HG03066 (cell line): Measurements from ENCODE around the gene DSG1.
"Not testable (repeated sequence)": the region's sequence is repeated elsewhere in the genome, so short reads cannot be mapped to it uniquely, and the experiment has no call there.

Experiments used
- ATAC-seq: cut with Tn5 transposase; IDR thresholded peaks from one replicate; pipeline ENCODE4 v1.9.1; 2021; ENCODE audit warnings: low read depth; ENCODE audit not compliant: unreplicated experiment

Gene DSG1

DNA sequence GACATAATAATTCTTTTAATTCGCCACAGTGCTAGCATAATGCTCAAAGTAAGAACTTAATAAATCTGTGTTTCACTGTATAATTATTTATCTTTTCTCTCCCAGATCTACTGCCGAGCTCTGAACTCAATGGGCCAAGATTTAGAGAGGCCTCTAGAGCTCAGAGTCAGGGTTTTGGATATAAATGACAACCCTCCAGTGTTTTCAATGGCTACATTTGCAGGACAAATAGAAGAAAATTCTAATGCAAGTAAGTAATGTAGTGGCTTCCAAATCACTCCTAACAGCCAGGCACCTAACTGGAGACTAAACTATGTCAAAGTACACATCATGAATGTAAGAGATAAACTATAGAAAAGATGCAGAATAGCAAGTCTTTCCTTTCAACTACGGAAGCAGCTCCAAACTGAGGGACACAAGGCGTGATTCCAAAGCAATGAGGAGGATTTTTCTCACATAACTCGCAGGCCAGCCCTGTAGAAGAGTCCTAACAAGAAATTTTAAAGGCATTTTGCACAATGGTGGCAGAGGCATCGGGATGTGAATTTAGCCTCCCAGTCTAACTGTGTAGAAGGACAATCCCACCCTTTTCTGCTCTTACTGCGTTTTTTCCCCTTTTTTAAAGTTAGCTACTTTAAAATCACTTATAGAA, 12.0 kb downstream of the DSG1 start:
- ATAC-seq = no peak

DNA sequence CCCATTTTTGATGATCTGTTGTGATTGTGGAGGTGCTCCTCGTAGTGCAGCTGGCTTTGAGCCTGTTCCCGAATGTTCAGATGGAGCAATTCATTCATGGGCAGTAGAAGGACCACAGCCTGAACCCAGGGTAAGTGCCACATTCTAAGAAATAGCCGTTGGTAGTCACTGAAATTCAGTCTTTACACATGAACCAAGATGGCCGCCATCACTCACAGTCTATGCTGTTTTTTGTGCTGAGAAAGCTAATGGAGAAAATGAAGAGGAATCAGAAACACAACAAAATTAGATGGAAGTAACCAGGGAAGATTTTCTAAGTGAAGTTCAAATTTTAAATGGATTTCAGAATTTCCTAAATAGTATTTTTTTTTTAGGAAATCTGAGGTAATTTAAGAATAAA, 25.5 kb downstream of the DSG1 start:
- ATAC-seq = no peak

DNA sequence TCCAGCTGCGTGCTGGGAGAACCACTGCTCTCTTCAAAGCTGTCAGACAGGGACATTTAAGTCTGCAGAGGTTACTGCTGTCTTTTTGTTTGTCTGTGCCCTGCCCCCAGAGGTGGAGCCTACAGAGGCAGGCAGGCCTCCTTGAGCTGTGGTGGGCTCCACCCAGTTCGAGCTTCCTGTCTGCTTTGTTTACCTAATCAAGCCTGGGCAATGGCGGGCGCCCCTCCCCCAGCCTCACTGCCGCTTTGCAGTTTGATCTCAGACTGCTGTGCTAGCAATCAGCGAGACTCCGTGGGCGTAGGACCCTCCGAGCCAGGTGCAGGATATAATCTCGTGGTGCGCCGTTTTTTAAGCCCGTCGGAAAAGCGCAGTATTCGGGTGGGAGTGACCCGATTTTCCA, 35.4 kb downstream of the DSG1 start:
- ATAC-seq = not testable (repeated sequence)

DNA sequence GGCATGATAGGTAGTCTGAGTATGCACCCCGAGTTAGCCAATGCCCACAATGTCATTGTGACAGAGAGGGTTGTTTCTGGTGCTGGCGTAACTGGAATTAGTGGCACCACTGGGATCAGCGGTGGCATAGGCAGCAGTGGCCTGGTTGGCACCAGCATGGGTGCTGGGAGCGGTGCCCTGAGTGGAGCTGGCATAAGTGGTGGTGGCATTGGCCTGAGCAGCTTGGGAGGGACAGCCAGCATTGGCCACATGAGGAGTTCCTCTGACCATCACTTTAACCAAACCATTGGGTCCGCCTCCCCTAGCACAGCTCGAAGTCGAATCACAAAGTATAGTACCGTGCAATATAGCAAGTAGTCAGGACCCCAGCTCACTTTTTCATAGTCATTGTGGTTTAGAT, 37.0 kb downstream of the DSG1 start:
- ATAC-seq = no peak

GRCh38 chr18:31356025-31356424, 38.1 kb downstream of the DSG1 start:
- no peak for ATAC-seq

- no peak for ATAC-seq
These were observed 46.2 kb downstream of the DSG1 start for GRCh38 chr18:31364190-31364589.

DNA sequence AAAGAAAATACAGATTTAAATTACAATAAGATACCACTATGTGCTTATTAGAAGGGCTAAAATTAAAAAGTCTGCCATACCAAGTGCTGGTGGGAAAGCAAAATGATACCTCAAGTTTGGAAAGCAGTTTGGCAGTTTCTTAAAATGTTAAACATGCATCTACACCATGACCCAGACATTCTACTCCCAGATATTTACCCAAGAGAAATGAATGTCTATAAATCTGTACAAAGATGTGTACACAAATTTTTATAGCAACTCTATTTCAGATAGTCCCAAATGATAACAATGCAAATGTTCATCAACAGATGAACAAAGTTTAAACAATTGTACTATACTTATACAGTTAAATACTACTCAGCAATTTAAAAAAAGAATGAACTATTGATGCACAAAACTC, 51.5 kb downstream of the DSG1 start:
- ATAC-seq = no peak

DNA sequence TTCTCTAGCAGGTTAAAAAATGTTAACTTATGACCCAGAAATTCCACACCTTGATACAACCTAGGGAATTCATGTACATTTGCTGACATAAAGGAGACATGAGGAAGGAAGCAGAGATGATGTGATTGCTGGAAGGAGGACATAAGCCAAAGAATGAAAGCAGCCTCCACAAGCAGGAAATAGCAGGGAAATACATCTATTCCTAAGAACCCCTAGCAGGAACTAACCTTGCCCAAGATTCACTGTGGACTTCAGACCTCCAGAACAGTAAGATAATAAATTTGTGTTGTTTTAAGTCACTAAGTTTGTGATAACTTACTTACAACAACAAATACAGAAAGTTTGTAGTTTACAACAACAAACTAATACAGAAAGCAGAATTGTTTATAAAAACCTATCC, 54.0 kb downstream of the DSG1 start:
- no peak for ATAC-seq

GRCh38 chr18:31373641-31374040, 55.7 kb downstream of the DSG1 start:
- no peak for ATAC-seq

- no peak for ATAC-seq
These were observed 58.5 kb downstream of the DSG1 start, which contains the start of gene DSG4 for GRCh38 chr18:31376477-31376876. Gene DSG4, plus strand, starts transcription at chr18:31376777. Its CDS starts 135 bp downstream, at chr18:31376912.

DNA sequence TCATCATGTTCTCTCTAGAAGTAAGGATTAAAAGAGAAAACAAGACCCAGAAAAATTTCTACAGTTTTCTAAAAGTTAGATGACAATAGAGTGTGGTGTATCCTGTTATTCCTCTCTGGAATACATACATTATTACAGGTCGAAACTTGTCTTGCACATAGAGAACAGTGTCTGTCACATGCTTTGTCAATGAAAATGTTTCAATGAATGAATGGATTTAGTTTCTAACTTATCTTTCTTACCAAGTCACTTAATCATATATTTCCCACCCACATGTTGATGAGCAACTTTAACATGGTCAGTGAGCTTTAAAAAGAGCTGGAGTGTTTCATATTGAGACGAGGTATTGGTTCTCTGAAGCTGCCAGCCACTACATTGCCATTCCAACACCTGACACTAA, 63.0 kb downstream of the DSG1 start:
- no peak for ATAC-seq

DNA sequence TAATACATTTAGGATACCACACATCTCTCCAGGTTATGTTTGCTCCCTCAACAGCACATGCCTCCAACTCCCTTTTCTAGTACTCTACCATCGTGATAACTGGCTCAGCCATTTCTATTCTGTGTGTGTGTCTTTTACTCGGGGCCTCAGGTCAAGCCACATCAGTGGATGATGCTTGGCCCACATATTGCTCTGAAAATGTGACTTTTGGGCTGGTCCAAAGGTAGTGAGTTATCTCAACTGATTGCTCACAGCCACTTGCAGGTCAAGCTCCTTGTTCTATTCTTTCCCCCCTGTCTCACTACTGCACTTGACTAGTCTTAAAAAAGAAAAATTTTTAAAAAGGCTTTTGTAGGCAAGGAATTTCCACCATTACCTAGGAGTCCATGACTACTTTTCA, 64.1 kb downstream of the DSG1 start:
- no peak for ATAC-seq

- no peak for ATAC-seq
These were observed 68.8 kb downstream of the DSG1 start for GRCh38 chr18:31386741-31387140.

GRCh38 chr18:31393286-31393685, 75.3 kb downstream of the DSG1 start:
- no peak for ATAC-seq

DNA sequence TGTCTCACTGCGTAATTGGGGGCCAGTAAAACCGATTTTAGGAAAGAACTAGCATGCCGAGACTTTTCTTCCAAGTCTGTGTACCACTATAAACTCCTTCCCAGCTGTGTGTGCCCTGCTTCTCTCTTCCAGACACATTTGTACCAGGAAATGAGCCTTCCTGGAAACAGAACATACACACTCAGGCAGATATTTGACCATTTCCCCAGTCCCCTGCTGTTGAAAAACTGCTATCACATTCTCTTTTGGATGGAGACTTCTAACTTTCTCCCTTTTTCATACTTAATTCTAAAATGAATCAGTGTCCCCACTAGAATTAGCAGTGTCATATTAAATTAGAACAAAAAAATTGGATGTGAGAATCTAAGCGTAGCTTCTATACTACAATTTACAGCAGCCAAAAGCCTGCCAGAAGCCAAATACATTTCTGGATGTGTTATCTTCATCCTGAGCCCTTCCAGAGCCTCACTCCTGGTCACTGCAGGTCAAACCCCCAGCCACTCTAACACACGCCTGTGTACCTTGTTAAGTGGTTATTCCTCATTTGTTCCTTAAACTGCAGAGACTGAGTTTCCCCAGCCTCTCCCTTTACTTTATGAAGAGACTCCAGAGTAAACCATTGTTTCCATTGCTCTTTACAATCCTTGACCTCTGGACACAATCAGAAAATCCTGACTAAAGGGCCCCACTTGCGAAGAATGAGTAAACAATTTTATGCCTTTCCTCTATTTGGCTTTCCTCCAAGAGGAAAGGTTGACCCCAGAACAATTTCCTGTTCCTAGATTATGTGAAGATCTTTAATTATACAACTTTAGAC, 79.0 kb downstream of the DSG1 start:
- ATAC-seq = no peak

DNA sequence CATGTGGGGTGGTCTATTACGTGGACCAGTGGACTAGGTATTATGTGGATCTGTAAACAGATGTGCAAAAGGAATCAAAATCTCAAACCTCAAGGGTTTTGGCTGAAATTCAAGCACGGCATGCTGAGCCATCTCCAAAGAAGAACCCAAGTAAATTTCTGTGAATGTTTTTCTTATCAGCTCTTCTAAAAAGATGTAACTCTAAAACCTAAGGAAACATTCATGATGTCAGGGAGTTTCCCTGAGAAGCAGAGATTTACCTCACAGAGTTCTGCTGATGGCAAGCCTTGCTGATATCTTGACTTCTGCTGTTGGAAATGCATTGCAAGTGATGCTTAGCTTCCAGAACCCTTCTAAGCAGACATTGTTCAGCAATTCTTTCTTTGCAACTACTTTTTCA, 80.2 kb downstream of the DSG1 start:
- ATAC-seq = no peak

- ATAC-seq = no peak
These were observed 81.5 kb downstream of the DSG1 start for GRCh38 chr18:31399306-31400032.

- no peak for ATAC-seq
These were observed 83.4 kb downstream of the DSG1 start for GRCh38 chr18:31401156-31402025.

GRCh38 chr18:31402026-31402373, 84.0 kb downstream of the DSG1 start:
- no peak for ATAC-seq

DNA sequence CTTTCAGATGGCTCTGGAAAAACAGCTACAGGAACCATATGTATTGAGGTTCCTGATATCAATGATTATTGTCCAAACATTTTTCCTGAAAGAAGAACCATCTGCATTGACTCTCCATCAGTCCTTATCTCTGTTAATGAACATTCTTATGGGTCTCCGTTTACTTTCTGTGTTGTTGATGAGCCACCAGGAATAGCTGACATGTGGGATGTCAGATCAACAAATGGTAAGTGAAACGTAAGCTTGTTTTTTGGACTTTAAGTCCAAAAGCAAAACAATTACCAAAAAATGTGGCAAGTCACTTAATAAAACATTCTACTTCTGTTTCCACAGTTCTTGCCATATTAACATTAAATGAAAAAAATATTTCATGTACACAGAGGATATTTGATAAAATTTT, 85.4 kb downstream of the DSG1 start:
- ATAC-seq = no peak
